Activated naive CD4-positive, alpha-beta T cell treated with anti-CD3 and anti-CD28 coated beads, Interleukin-2, amount 50 U/mL, for 24 hours (primary cell): Measurements from ENCODE around the gene NDUFV2.

Experiments used
- H3K27ac Mint-ChIP-seq: one replicate; pipeline ENCODE4 v1.8.0; 2021; ENCODE audit warnings: mild to moderate bottlenecking, mixed read lengths
- H3K27me3 Mint-ChIP-seq: one replicate; pipeline ENCODE4 v1.8.0; 2021; ENCODE audit warnings: mixed read lengths
- H3K36me3 Mint-ChIP-seq: one replicate; pipeline ENCODE4 v1.8.0; 2021; ENCODE audit warnings: mixed read lengths
- H3K4me1 Mint-ChIP-seq: one replicate; pipeline ENCODE4 v1.8.0; 2021; ENCODE audit warnings: mixed read lengths
- H3K4me3 Mint-ChIP-seq: one replicate; pipeline ENCODE4 v1.8.0; 2021; ENCODE audit warnings: mild to moderate bottlenecking, mixed read lengths
- H3K9me3 Mint-ChIP-seq: one replicate; pipeline ENCODE4 v1.8.0; 2021; ENCODE audit warnings: mixed read lengths

The NDUFV2 gene

DNA sequence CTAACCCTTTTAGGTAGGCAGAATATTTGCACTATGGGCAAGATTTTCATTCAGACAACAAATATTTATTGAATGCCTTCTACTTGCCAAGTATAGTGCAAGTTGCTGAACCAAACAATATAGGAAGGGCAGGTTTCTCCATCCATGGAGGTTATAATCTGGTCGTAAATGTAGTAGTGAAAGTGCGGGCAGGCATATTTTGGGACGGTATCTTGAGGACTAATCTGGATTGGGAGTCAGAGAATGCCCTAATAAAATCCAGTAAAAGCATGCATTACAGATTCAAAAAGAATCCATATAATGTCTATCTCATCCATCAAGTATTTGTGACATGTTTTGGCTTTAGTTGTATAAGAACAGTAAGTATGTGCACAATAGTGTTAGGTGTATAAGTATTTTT lies 1.7 kb upstream of the NDUFV2 start:
- Mint-ChIP-seq H3K4me3 (peak overlapping the region; percentile 21), H3K9me3 (peaks cover 5% of the 10 kb centered on the region), H3K36me3 (peaks cover 11% of the 10 kb centered on the region), H3K4me1 (peaks cover 61% of the 10 kb centered on the region), H3K27me3 (no peaks in the 10 kb centered on the region), H3K27ac (peak overlapping the region; percentile 53)

DNA sequence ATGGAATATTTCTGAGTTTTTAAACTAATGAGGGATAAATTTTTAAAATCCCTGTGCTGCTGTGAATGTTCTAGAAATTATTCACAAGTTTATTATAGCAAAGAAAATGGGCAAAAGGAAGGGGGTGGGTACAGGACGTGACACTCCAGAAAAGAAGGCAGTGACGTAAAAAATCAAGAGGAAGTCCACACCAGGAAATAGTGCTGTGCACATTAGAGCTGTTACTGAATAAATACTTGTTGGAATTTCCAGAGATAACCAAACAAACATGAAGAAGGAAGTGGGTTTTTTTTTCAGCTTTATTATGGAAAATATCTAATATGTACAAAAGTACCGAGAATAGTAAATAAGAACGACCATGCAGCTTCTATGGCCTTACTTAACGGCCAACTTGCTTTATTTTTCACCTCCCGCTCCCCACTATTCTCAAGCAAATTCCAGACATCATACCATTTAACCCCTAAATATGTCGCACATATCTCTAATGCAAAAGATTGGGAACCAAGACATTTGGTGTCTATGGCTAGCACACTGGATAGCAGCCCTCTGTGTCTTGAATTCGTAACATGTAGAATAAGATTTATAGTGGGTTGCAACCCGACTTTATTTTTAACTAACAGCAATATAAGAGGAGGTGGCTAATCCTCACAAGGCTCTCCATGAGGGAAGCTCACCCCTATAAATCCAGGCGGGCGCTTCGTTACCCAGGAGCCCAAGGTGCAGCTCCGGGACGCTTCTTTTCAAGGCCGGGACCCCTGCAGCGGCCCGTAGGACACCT lies 580 bp upstream of the NDUFV2 start:
- Mint-ChIP-seq H3K27ac (peak overlapping the region; percentile 96), H3K27me3 (no peaks in the 10 kb centered on the region), H3K36me3 (peaks cover 15% of the 10 kb centered on the region), H3K4me3 (peak overlapping the region; percentile 96), H3K9me3 (peaks cover 5% of the 10 kb centered on the region), H3K4me1 (peaks cover 62% of the 10 kb centered on the region)

DNA sequence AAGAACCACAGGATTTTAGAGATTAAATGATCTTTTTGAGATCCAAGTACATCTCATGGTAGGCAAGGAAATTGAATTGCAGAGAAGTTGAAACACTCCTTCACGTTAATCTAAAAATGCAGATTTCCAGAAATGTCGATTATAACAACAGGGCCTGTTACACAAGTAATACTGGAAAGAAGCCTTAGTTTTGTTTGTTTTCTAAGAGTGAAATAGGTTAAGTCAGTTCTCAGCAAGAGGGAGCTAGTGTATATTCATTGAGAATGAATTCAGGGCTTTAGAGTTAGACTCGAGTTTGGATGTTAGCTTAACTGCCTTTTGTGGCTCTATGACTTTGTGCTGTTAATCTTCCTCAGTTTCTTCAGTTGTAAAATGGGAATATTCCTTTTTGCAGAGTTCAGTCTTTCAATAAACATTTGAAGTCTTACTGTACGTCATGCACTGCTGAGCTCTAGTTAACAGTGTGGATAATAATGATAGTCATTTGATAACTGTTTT lies 926 bp downstream of the NDUFV2 start:
- H3K4me1 Mint-ChIP-seq: peaks cover 65% of the 10 kb centered on the region
- no peaks in the 10 kb centered on the region for H3K9me3 Mint-ChIP-seq
- peaks cover 15% of the 10 kb centered on the region for H3K36me3 Mint-ChIP-seq

DNA sequence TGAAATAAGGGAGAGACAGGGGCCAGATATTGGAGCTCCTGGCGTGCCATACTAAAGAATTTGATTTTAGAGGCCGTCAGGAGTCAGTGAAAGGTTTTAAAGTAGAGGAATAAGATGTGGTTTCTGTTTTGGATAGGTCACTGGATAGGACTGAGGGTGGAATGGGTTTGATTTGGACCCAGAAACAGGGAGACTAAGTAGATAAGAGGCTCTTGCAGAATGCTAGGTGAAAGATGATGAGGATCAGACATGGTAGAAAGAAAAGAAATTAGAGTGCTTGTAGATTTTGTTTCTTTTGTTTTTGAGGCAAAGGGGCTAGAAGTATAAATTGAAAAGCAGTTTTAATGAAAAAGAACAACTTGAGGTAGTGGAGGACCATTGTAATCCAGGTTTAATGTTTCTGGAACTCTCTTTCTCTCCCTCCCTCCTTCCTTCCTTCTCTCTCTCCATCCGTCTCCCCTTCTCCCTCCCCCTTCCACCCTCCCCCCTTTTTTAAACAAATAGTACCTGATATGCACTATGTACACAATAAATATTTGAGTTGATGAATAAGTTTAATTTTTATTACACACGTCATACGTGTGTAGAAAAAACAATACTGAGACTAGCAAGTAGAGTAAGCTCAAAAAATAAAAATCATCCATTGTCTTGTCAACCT lies 1.9 kb downstream of the NDUFV2 start:
- H3K27ac Mint-ChIP-seq: peak overlapping the region; percentile 96
- no peaks in the 10 kb centered on the region for H3K9me3 Mint-ChIP-seq
- peaks cover 15% of the 10 kb centered on the region for H3K36me3 Mint-ChIP-seq
- no peaks in the 10 kb centered on the region for H3K27me3 Mint-ChIP-seq
- peak overlapping the region; percentile 96 for H3K4me3 Mint-ChIP-seq
- peaks cover 74% of the 10 kb centered on the region for H3K4me1 Mint-ChIP-seq

More for the DNA sequence above, 926 bp downstream of the NDUFV2 start:
- Mint-ChIP-seq H3K27ac (peak overlapping the region; percentile 96), H3K27me3 (no peaks in the 10 kb centered on the region), H3K4me3 (peak overlapping the region; percentile 96)

GRCh38 chr18:9105420-9105819 lies 2.9 kb downstream of the NDUFV2 start:
- H3K27ac Mint-ChIP-seq: peak overlapping the region; percentile 96
- H3K9me3 Mint-ChIP-seq: no peaks in the 10 kb centered on the region
- H3K27me3 Mint-ChIP-seq: no peaks in the 10 kb centered on the region
- H3K4me3 Mint-ChIP-seq: peak overlapping the region; percentile 96
- peaks cover 84% of the 10 kb centered on the region for H3K4me1 Mint-ChIP-seq
- H3K36me3 Mint-ChIP-seq: peaks cover 15% of the 10 kb centered on the region

- H3K4me1 Mint-ChIP-seq: peaks cover 85% of the 10 kb centered on the region
- H3K27me3 Mint-ChIP-seq: no peaks in the 10 kb centered on the region
- peak overlapping the region; percentile 96 for H3K27ac Mint-ChIP-seq
- H3K9me3 Mint-ChIP-seq: no peaks in the 10 kb centered on the region
- peak overlapping the region; percentile 96 for H3K4me3 Mint-ChIP-seq
- peaks cover 15% of the 10 kb centered on the region for H3K36me3 Mint-ChIP-seq
Measured at GRCh38 chr18:9106094-9106493, 3.6 kb downstream of the NDUFV2 start.

DNA sequence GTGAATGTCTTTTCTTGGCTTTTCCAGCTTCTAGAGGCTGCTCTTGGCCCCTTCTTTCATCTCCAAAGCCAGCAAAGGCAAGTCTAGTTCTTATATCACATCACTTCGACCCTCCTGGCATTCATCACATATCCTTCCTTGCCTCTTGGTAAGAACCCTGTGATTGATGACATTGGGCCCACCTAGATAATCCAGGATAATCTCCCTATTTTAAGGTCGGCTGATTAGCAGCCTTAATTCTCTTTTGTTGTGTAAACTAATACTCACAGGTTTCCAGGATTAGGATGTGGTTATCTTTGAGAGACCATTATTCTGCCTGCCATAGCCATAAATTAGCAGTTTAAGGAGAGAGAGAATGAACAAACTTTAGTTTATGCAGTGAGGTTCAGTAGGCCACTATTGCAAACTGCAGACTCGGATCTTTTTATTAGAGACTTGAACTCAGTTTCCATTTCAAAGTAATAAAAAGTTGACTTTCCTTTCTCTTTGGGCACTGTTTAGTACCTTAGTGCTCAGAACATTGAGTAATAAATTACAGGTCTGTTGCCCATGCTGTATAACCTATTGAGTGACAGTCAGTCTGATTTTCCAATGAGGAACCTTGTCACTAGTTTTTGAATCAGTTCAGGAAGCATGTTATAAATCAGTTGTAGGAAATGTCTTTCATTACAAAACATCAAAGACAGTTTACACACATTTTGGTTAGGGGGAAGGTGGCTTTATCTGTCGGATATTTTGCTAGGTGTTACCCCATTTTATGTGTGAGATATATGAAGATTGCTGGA lies 4.5 kb downstream of the NDUFV2 start:
- no peaks in the 10 kb centered on the region for H3K9me3 Mint-ChIP-seq
- peak overlapping the region; percentile 96 for H3K4me3 Mint-ChIP-seq
- H3K27me3 Mint-ChIP-seq: no peaks in the 10 kb centered on the region
- peaks cover 86% of the 10 kb centered on the region for H3K4me1 Mint-ChIP-seq
- peaks cover 15% of the 10 kb centered on the region for H3K36me3 Mint-ChIP-seq
- peak overlapping the region; percentile 96 for H3K27ac Mint-ChIP-seq

DNA sequence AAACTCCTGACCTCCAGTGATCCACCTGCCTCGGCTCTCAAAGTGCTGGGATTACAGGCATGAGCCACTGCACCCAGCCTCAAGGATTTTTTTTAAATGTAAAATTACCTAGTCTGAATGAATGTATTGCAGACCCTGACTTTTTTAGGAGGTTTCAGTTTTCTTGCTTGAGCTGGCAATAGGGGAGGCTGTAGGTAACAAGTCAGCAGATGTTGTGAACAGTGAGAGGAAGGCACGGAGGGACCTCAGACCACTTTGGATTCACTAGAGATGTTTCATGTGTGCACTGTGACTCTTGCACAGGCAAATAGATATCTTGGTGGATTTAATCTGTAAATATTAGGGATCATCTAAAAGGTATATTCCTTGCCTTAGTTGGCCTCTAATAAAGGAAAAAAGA lies 6.4 kb downstream of the NDUFV2 start:
- Mint-ChIP-seq H3K9me3 (no peaks in the 10 kb centered on the region), H3K36me3 (peaks cover 15% of the 10 kb centered on the region), H3K27me3 (no peaks in the 10 kb centered on the region), H3K4me3 (peak overlapping the region; percentile 96), H3K4me1 (peaks cover 98% of the 10 kb centered on the region), H3K27ac (peak overlapping the region; percentile 96)

DNA sequence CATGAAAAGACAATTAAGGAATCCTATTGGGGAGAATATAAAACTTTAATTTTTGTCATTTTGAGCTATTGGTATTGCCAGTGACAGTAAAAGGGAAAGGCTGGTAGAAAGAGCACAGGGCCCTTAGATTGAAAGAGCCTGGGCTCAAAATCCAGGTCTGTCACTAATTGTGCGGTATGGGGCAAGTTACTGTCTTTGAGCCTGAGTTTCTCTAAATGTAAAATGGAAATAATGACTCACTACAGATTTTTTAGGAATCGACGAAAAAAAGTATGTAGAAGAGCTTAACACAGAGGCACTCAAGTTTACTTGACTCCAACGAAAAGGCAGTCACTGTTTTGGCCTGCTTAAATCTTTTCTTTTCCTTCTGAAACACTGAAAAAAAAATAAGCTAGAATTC lies 7.0 kb downstream of the NDUFV2 start:
- peak overlapping the region; percentile 96 for H3K27ac Mint-ChIP-seq
- H3K27me3 Mint-ChIP-seq: no peaks in the 10 kb centered on the region
- H3K9me3 Mint-ChIP-seq: no peaks in the 10 kb centered on the region
- peaks cover 96% of the 10 kb centered on the region for H3K4me1 Mint-ChIP-seq
- peak overlapping the region; percentile 96 for H3K4me3 Mint-ChIP-seq
- peaks cover 10% of the 10 kb centered on the region for H3K36me3 Mint-ChIP-seq

GRCh38 chr18:9113468-9114149 lies 11.1 kb downstream of the NDUFV2 start:
- H3K9me3 Mint-ChIP-seq: no peaks in the 10 kb centered on the region
- H3K27ac Mint-ChIP-seq: peak overlapping the region; percentile 96
- H3K36me3 Mint-ChIP-seq: peaks cover 8% of the 10 kb centered on the region
- peaks cover 90% of the 10 kb centered on the region for H3K4me1 Mint-ChIP-seq
- no peaks in the 10 kb centered on the region for H3K27me3 Mint-ChIP-seq
- peak overlapping the region; percentile 57 for H3K4me3 Mint-ChIP-seq

DNA sequence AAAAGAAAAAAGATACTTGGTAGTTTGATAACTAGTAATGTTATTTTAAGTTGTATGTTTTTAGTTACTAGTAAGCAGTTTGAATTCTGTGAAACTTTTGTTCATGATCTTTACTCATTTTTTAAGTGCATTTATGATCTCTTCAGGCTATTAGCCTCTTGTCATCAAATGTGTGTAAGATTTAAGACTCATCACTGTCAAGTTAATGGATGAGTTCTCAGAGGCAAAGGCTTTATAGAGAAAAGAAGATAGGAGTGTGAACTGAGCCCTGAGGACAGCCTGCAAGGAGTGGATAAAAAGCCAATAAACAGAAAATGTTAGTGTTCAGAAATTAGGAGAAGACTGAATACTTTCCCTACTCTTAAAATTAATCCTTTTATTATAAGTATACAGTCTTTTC lies 13.5 kb downstream of the NDUFV2 start:
- H3K36me3 Mint-ChIP-seq: peaks cover 14% of the 10 kb centered on the region
- no peaks in the 10 kb centered on the region for H3K9me3 Mint-ChIP-seq
- H3K27me3 Mint-ChIP-seq: no peaks in the 10 kb centered on the region
- H3K4me3 Mint-ChIP-seq: peak overlapping the region; percentile 86
- peaks cover 88% of the 10 kb centered on the region for H3K4me1 Mint-ChIP-seq
- peak overlapping the region; percentile 99 for H3K27ac Mint-ChIP-seq

- H3K4me1 Mint-ChIP-seq: peaks cover 87% of the 10 kb centered on the region
- H3K36me3 Mint-ChIP-seq: peaks cover 19% of the 10 kb centered on the region
- H3K4me3 Mint-ChIP-seq: peak overlapping the region; percentile 86
- H3K9me3 Mint-ChIP-seq: no peaks in the 10 kb centered on the region
- no peaks in the 10 kb centered on the region for H3K27me3 Mint-ChIP-seq
- peak overlapping the region; percentile 99 for H3K27ac Mint-ChIP-seq
Measured at GRCh38 chr18:9117980-9118841, 15.7 kb downstream of the NDUFV2 start.

DNA sequence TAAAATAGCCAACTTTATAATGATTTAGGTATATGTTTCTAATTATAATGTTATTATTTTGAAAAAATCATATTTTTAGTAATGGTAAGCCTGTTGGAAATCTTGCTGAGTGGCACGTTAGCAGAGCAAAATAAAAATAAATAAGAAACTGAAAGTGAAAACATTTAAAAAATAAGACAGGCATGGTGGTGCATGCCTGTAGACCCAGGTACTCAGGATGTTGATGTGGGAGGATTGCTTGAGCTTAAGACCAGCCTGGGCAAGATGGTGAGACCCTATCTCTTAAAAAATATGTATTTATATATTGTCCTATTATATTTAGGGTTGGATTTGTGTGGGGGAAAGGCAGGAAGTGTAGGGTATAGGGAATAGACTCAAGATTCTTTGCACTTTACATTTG lies 18.3 kb downstream of the NDUFV2 start:
- Mint-ChIP-seq H3K36me3 (peaks cover 27% of the 10 kb centered on the region), H3K9me3 (no peaks in the 10 kb centered on the region), H3K4me1 (peaks cover 81% of the 10 kb centered on the region), H3K27ac (peak overlapping the region; percentile 82), H3K4me3 (peak overlapping the region; percentile 66), H3K27me3 (no peaks in the 10 kb centered on the region)

GRCh38 chr18:9123520-9123919 lies 21.0 kb downstream of the NDUFV2 start:
- Mint-ChIP-seq H3K4me3 (peak overlapping the region; percentile 33), H3K27me3 (no peaks in the 10 kb centered on the region), H3K4me1 (peaks cover 80% of the 10 kb centered on the region), H3K27ac (peak overlapping the region; percentile 65), H3K9me3 (no peaks in the 10 kb centered on the region), H3K36me3 (peaks cover 33% of the 10 kb centered on the region)
